ENCODE data around the gene CPNE8.

CPNE8 gene

GRCh38 chr12:38892087-38892786 lies 13.2 kb downstream of the CPNE8 start:
- no peak for TF ChIP-seq CTCF (IDR thresholded peaks at IDR 0.05; ENCODE audit: unreplicated experiment in 3 of 3)
- no peak overlapping the region for H3K4me3 Mint-ChIP-seq
- H3K9me3 Mint-ChIP-seq = peaks cover 2% of the 10 kb centered on the region
- H3K27ac Mint-ChIP-seq = peak overlapping the region in 1 of 3 experiments; percentile 25
- H3K27me3 Mint-ChIP-seq (ENCODE audit: low read depth) = no peaks in the 10 kb centered on the region
- H3K4me1 Mint-ChIP-seq = peaks cover 4% of the 10 kb centered on the region
- peaks cover 3% of the 10 kb centered on the region for H3K36me3 Mint-ChIP-seq (ENCODE audit: low read depth)

- H3K27me3 Mint-ChIP-seq (ENCODE audit: low read depth) = no peaks in the 10 kb centered on the region
- no peak for TF ChIP-seq CTCF (IDR thresholded peaks at IDR 0.05; ENCODE audit: unreplicated experiment in 3 of 3)
- H3K4me1 Mint-ChIP-seq = peaks cover 4% of the 10 kb centered on the region
- no peak overlapping the region for H3K27ac Mint-ChIP-seq
- H3K36me3 Mint-ChIP-seq (ENCODE audit: low read depth) = peaks cover 3% of the 10 kb centered on the region
- no peak overlapping the region for H3K4me3 Mint-ChIP-seq
- peaks cover 2% of the 10 kb centered on the region for H3K9me3 Mint-ChIP-seq
These were observed 15.1 kb downstream of the CPNE8 start for GRCh38 chr12:38890102-38890855.

- peaks cover 2% of the 10 kb centered on the region for H3K9me3 Mint-ChIP-seq
- no peak for TF ChIP-seq CTCF (IDR thresholded peaks at IDR 0.05; ENCODE audit: unreplicated experiment in 3 of 3)
- H3K36me3 Mint-ChIP-seq (ENCODE audit: low read depth) = peaks cover 3% of the 10 kb centered on the region
- H3K4me1 Mint-ChIP-seq = peaks cover 4% of the 10 kb centered on the region
- H3K27ac Mint-ChIP-seq = peak overlapping the region in 1 of 3 experiments; percentile 42
- no peak overlapping the region for H3K4me3 Mint-ChIP-seq
- H3K27me3 Mint-ChIP-seq (ENCODE audit: low read depth) = no peaks in the 10 kb centered on the region
These were observed 16.0 kb downstream of the CPNE8 start for GRCh38 chr12:38889297-38889815.

GRCh38 chr12:38887770-38888169 lies 17.6 kb downstream of the CPNE8 start:
- no peaks in the 10 kb centered on the region for H3K27me3 Mint-ChIP-seq (ENCODE audit: low read depth)
- H3K27ac Mint-ChIP-seq = no peak overlapping the region
- TF ChIP-seq CTCF (IDR thresholded peaks at IDR 0.05; ENCODE audit: unreplicated experiment in 3 of 3) = no peak
- no peak overlapping the region for H3K4me3 Mint-ChIP-seq
- H3K36me3 Mint-ChIP-seq (ENCODE audit: low read depth) = peaks cover 3% of the 10 kb centered on the region
- peaks cover 4% of the 10 kb centered on the region for H3K4me1 Mint-ChIP-seq
- H3K9me3 Mint-ChIP-seq = peaks cover 4% of the 10 kb centered on the region

GRCh38 chr12:38886931-38887330 lies 18.5 kb downstream of the CPNE8 start:
- no peak for TF ChIP-seq CTCF (IDR thresholded peaks at IDR 0.05; ENCODE audit: unreplicated experiment in 3 of 3)
- Mint-ChIP-seq H3K27me3 (ENCODE audit: low read depth) (no peaks in the 10 kb centered on the region), H3K4me3 (no peak overlapping the region), H3K27ac (no peak overlapping the region), H3K4me1 (peaks cover under 1% of the 10 kb centered on the region), H3K9me3 (peaks cover 7% of the 10 kb centered on the region), H3K36me3 (ENCODE audit: low read depth) (peaks cover 3% of the 10 kb centered on the region)
